RPMI7951 (cell line): ENCODE results near the gene SFRP5. TPM values are rescaled to one million over a fixed set of nuclear protein-coding genes. Genes with fewer than 3 reads are reported as not detected.

Source experiments
- DNase-seq: peaks from one replicate; pipeline ENCODE4 v3.0.0-alpha.2; 2012; ENCODE audit warnings: low read depth
- total RNA-seq: library from RNA; depleted of rRNA; stranded (reverse); fragments of >200 nt; shearing (Covaris generic); gene quantifications from 2 replicates; pipeline ENCODE4 v1.2.3, GENCODE V29; 2014

Gene SFRP5
- total RNA-seq, 1 experiment from 2014 or later = not detected

DNA sequence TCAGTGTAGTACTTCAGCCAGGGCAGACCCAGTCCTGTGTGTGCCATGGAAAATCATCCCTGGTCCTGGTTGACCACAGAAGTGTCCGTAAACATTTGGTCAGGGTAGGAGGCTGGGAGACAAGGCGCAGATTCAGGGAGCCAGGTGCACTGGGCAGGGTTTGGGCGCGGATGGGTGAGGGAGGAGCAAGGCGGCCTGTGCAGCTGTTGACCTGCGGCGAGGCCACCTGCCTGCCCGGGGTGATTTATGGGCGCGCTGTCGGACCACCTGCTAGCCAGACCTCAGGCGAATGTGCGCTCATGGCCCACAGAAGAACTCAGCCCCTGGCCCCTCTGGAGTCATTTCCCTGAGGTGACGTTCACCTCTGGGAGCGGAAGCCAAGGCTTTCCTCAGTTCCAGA, 6.6 kb downstream of the SFRP5 start:
- DNase-seq = no peak

DNA sequence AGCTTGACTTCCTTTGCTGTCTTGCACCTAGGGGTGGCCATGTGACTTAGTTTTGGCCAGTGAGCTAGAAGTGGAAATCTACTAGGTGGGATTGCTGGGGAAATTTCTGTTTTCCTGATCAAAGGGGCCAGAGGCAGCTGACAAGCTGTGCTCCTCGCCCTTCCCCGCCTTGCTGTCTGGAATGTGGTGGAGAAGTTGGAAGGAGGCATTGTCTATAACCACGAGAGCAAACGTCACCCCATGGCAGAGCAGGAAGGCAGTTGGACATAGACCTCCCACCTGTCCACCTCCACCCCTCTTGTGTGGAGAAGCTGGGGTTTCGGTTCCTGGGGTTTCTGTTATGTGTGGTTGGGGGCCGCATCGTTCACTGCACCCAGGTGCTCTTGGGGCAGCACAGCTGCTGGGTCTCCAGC, 7.3 kb downstream of the SFRP5 start:
- DNase-seq = no peak

DNA sequence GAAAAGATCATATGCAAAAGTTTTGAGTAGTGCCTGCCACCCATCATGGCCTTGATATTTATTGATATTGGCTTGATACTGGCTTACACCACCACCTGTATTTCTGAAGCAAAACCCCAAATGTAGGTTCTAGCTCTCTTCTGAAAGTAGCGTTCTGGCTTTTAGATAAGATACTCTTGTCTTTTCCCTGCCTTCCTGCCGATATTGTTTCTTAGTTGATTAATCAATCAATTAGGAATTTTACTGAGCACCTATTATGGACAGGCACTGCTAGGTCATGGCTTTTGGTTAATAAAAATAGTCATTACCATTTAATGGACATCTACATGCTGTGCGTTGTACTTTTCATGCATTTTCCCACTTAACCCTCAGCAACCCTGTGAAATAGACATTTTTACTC, 7.9 kb downstream of the SFRP5 start:
- no peak for DNase-seq

DNA sequence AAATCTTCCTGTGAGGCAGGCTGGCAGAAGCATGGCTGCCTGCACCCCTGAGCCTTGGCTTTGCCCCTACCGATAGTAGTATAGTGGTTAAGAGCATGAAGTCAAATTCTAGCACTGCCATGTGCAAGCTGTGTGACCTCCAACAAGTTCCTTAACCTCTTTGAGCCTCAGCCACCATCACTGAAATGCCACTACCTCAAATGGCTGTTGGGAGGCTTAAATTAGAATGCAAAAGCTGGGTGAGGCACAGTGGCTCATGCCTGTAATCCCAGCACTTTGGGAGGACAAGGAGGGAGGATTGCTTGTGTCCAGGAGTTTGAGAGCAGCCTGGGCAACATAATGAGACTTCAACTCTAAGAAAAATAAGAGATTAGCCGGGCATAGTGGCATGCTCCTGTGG, 8.4 kb downstream of the SFRP5 start:
- no peak for DNase-seq

DNA sequence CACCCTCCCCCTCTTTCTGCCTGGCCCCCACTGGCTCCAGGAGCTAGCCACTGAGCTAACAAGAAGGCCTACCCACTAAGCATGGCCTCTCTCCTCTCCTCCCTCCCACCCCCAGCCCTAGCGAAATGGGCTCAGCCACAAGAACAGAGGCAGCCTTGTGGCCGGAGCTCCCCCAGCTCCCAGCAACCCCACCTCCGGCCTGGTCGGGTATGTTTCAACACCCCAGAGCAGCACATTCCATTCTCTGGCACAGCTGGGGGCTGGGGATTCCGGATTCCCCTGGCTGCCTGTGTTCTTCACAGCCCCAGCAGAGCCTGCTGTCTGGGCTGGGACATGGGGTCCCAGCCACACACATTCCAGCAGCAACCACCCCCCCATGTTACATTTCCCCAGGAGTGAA, 9.0 kb downstream of the SFRP5 start:
- no peak for DNase-seq

DNA sequence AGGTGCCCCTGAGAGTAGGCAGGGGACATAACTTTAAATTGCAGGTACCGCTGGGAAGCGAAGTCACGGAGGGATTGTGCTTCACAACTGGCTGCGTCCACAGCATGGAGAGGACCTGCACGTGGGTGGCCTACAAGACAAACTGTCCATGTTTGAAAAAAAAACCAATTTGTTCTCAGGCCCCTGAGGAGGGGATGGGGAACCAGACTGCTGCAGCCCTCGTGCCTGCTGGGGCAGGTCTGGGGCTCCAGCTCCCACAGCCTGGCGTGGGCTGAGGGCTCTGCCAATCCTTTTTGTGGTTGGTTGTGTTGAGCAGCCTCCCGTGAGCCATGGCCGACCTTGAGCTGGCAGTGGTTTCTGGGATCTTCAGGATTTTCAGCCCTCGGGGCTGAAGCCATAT, 9.7 kb downstream of the SFRP5 start:
- no peak for DNase-seq

DNA sequence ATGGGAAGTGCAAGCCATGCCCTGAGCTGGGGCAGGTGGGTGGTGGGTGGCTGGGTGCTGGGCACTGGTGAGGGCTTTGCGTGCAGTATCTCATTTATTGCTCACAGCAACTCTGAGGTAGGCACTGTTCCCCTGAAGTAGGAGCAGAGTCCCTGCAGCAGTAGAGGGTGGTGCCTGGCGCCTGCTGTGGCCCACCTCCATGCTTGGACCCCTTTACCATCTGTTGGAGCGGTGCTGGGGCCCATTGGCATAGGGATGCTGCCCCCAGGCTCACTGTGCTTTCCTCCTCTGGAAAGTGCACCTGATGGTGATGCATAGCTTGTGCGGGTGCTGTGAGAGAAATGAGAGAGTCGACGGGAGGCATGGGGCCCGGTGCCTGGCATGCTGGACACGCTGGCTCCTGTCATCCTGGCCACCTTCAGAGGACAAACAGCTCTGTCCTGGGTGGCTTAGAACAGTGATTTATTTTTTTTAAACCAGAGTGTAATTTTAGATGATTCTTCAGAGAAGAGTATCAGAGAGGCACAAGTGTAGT, 10.4 kb downstream of the SFRP5 start:
- DNase-seq = no peak

DNA sequence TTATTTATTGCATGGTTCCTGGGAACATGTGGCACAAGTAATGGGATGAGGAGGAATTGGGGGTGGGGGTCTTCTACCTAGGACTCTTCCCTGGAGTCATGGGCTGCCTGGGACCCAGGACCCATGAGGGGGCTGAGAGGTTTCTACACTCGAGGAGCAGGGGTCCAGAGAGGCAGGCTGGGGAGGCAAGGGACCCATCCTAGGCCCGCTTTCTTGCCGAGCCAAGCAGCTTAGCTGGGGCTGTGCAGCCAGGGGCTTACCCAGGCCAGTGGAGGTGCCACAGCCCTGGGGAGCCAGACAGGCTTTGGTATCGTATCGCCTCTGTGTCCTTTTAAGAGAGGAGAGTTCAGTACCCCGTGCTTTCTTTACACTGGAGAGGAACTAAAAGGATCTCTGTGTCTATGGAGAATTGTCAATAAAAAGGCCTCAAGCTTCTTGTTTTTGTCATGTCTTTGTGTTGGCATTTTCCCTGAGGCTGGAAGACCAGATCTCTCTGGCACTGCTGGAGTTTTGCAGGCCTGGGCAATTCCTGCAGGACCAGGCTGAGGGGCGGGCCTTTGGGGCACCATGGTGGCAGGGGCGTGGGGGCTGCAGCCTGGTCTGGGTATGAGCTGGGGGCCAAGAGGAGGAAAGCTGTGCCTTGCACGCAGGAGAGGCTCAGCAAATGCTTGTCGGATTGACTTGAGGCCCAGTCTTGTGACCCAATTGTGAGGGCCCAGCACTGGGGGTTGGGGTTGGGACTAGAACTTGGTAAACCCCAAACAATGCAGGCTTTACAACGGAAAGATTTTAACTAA, 11.1 kb downstream of the SFRP5 start:
- no peak for DNase-seq

DNA sequence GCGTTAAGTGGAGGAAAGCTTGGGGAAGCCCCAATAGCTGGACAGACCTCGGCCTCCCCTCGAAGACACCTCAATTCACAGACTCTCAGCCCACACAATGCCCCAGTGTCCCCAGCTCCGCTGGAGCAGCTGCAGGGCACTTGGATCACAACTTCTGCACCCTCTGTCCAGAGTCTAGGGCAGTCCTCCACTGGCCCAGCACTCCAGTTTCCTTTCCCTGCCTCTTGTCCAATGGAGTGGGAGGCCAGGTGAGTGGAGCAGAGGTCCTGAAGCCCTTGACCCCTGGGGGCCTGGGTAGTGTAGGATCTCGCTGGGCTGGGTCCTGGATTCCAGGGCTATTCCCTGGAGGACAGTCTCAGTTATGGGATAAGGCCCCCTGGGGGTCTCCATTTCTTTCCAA, 11.9 kb downstream of the SFRP5 start:
- DNase-seq = no peak

DNA sequence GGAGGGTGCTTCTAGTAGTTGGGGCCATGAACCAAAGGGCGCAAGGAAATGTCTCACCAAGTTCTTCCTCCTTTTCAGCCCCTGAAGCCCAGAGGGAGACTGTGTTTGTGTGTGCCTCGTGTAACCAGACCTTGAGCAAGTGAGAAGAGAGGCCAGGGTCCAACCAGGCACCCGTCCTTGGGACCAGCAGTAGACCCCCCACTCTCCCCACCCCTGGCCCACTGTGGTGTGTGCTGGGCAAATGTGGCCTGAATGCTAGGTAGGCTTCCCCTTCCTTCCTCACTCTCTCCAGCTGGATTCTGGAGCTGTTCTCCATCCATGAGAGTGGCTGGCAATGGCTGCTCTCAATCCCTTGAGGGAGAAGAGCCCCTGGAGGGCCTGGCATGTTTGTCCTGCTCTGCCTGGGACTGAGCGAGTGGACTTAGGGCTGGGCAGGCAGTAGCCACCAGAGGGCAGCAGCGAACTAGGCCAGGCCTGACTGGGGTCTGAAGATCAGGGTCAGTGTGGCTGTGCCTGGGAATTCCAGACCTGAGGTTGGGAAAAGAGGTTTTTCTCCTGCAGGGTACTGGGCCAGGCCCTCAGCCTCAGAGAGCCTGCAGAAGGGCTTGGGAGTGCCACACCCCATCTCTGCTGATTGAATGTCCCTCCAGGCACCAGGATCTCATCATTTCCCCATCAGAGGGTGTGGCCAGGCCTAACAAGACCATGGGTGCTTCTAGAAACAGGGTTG, 12.5 kb downstream of the SFRP5 start:
- DNase-seq = peak; percentile 63

DNA sequence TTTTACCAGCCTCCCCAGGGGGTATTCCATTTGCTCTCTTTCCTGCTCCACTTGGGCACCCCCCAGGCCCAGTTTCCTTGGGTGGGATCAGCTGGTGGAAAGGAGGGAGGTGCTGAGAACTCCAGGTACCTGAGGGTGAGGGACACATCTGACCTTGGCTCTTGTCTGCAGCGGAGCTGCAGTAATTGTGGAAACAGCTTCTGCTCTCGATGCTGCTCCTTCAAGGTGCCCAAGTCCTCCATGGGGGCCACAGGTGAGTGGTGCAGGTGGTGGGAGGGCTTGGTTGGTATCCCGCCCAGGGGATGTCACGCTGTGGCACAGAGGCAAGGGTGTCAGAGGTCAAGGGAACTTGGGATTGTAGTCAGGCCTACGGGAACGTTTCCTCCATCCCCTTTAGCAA, 14.3 kb downstream of the SFRP5 start:
- DNase-seq = no peak

DNA sequence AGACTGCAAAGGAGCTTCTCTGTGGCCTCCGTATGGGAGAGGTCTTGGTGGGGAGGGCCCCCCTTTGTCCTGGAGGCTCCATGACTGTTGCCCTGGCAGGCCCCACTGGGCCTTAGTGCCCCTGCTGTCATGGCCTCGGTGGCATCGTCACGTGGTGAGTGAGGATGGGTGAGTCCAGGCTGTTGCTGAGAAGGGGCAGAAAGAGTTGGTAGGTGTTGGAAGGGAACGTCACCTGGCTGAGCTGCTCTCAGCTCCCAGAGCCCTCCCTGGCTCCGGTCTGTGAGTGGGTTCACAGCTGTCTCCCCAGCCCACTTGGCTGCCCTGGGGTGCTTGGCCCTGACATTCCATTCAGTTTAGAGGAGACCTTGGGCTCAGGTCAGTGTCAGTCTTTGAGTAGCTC, 16.1 kb downstream of the SFRP5 start:
- DNase-seq = no peak

DNA sequence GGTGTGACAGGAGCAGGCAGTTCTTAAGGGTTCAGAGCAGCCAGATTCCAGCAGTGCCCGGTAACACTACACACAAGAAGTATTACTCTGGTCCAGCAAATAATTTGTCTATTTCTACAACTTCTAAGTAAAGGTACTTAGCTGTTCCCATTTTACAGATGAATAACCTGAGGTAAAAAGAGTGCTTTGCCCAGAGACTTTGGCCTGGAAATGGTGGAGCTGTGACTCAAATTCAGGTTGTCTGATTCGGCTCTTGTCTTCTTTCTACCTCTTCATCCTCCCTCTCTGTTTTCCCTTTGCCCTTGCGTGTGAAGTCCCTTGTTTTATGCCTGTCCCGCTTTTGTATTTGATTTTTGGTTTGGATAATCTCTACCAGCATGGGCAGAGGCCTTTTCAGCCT, 17.1 kb downstream of the SFRP5 start:
- no peak for DNase-seq

DNA sequence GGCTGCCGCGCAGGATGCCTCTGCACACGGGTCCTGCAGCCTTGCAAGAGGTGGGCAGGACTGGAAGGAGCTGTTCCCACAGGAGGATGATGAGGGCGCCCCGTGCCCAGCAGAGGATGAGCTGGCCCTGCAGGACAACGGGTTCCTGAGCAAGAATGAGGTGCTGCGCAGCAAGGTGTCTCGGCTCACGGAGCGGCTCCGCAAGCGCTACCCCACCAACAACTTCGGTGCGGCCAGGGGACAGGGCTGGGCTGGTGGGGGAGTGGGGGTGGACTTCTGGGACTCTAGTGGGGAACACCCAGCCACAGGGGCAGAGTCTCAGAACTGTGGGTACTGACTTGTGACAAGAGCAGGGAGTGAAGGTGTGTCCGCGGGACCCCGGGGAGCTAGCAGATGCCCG, 18.8 kb downstream of the SFRP5 start:
- no peak for DNase-seq

DNA sequence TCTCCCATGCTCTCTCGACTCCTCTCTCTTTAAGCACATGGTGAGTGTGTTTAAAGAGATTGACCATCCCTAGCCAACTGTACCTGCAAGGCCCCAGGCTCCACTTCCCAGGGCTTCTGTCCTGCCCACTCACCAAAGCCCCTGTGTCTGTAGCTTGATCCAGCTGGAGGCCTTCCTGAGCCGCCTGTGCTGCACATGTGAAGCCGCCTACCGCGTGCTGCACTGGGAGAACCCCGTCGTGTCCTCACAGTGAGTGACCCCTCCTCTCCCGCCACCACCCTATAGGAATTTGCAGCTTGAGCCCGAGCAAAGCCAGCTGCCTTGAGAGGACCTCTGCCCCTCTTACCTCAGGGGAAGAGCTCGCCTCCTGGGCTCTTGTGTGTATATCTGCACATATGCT, 23.7 kb downstream of the SFRP5 start:
- DNase-seq = no peak

DNA sequence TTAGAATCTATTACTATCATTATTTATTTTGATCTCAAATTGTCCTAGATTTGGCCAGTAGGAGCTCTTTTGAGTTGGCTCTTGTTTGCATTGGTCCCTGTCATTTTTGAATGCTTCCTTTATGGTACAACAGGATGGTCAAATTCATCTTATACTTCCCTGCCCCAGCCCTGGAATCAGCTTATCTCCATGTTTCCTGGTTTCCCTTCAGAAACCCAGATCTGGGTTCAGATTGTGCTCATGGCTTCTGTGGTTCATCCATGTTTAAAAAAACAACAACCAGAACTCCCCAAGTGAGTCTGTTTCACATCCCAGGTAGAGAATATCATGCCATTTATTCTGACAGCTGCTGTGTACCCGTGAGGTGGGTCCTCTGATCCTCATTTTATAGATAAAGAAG, 24.2 kb downstream of the SFRP5 start:
- no peak for DNase-seq

DNA sequence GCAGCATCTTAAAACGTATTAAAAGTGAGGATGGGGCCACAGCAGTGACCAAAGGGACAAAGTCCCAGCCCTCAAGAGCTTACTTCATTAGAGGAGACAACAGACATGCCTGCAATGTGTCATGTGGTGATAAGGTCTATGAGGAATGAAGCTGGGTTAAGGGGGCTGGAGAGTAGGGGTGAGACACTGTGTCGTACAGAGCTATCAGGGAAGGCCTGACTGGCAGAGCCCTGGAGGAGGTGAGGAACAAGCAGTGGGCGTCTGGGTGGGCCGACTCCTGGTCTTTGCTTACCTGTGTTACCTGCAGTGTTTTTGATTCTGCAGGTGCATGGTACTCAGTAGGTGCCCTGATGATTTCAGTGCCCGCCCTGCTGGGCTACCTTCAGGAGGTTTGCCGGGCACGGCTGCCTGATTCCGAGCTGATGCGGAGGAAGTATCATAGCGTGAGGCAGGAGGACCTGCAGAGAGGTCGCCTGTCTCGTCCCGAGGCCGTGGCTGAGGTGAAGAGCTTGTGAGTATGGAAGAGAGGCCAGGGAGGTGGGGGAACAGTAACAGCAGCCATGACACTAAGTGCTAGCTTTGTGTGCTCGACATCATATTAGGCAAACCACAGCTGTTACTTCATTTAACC, 27.3 kb downstream of the SFRP5 start:
- no peak for DNase-seq

DNA sequence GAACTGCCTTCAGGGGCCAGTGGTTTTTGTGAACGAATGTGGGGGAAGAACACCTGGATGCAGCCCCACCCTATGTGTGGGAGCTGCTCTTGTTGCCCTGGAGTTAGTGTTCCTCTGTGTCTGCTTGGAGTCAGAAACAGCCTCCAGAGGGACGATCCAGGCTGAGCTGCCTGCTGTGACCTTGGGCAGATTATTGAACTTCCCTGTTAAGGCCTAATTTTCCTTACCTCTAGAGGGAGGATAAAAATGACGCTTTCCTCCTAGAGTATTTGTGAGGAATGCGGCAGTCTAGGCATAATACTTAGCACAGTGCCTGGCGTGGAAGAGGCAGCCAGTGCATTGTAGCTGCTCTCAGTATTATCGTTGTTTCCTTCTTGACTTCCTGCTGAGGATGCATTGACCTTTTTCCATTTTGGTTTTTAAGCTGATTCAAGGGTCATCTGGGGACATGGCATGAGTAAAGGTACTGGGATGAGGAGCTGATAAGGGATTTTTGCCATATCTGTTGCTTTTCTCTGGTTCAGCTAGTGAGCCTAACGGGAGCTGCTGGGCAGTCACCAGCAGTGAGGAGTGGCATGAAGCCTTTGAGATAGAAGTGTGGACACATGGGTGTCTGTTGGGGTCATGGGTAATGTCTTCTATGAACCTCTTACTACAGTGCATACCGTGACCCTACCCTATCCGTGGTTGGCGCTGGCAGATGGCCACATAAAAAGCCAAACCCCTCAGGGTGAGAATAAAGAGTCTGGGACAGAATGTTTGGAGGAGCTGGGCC, 28.4 kb downstream of the SFRP5 start:
- no peak for DNase-seq

DNA sequence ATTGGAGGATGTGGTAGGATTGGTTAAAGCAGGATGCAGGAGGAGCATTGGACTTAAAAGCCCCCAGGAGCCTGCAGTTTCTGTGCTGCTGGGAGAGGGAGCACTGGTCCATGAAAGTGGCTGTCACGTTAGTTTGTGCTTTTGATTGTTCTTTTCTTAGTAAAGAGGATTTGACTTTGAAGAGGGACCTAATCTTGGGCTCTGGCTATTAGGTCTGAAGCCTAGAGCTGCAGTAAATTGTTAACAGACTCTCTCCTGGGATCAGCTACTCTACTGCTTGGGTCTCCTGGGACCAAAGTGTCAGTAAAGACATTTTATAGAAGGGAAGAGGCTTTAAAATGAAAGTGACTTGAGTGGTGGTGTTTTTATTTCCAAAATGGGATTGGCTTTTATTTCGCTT, 31.2 kb downstream of the SFRP5 start:
- no peak for DNase-seq

DNA sequence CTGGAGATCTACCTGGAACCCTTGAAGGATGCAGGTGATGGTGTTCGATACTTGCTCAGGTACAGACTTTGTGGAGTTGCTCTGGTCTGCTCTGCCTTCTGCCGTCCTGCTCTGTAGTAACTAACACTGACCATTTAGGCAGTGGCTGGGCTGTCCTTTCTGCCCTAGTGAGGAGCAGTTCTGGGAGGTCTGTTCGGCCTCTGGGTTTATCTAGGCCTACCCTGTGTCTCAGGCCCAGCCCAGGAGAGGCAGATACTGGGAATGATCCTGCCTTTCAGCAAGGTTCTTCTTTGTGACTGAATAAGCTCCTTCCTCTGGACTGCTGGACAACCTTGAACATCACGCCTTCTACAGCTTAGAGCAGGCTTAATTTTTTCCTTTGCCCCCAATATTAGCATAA, 33.2 kb downstream of the SFRP5 start:
- DNase-seq = no peak

DNA sequence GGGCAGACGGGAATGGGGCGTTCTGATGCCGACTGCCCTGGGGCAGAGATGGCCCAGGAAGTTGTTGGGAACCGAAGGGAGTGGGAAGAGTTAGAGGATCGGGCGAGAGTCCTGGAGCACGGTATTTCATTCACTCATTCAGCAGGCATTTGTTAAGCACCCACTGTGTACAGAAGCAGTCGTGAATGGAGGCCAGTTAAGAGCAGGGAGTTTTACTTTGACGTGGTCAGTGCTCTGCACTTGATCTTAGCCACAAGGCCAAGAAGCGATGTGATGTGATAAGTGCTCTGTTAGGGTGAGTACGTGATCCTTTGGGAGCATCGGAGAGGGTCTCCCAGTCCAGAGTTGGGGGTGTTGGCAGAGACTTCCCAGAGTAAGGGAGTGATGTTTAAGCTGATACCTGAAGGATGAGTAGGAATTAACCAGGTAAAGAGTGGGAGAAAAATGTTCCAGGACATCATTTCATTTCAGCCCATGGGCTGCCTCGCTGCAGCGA, 34.0 kb downstream of the SFRP5 start:
- DNase-seq = no peak
